Fibroblast of pulmonary artery (primary cell): ENCODE measurements around the gene CHSY1.

Source experiments
- DNase-seq: peaks from one replicate; pipeline ENCODE4 v3.0.0-alpha.2; 2010; ENCODE audit warnings: low read depth
- H3K4me3 ChIP-seq: replicated peaks from 2 replicates; pipeline ENCODE4 v1.5.1; 2011; ENCODE audit warnings: low read depth, mild to moderate bottlenecking, control low read depth, low read length, moderate library complexity
- TF ChIP-seq, protein P1 (sequence below): IDR thresholded peaks from 2 replicates; pipeline ENCODE4 v1.5.1; 2011; ENCODE audit warnings: mild to moderate bottlenecking, control low read depth, low read length, inconsistent platforms; ENCODE audit errors: missing control alignments

CHSY1 gene

DNA sequence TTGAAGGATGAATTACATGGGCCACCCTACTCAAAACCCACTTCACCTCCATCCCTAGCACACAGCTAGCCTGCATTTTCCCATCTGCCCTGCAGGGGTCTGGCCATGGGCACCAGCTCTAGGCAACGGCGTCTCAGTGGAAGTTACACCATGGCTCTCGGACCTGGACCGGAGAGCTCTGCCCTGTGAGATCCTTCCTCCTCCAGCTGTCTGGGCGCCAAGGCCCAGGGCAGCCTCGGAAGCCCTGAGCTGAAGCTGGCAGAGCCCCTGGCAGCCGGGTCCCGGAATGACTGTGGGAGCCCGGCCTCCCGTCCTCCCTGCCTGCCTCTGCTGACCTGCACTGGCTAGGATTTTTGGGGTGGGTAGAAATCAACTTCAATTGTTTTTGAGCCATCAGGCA is 98.9 kb downstream of the CHSY1 start:
- no peak overlapping the region for H3K4me3 ChIP-seq
- TF ChIP-seq, protein P1, sequence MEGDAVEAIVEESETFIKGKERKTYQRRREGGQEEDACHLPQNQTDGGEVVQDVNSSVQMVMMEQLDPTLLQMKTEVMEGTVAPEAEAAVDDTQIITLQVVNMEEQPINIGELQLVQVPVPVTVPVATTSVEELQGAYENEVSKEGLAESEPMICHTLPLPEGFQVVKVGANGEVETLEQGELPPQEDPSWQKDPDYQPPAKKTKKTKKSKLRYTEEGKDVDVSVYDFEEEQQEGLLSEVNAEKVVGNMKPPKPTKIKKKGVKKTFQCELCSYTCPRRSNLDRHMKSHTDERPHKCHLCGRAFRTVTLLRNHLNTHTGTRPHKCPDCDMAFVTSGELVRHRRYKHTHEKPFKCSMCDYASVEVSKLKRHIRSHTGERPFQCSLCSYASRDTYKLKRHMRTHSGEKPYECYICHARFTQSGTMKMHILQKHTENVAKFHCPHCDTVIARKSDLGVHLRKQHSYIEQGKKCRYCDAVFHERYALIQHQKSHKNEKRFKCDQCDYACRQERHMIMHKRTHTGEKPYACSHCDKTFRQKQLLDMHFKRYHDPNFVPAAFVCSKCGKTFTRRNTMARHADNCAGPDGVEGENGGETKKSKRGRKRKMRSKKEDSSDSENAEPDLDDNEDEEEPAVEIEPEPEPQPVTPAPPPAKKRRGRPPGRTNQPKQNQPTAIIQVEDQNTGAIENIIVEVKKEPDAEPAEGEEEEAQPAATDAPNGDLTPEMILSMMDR: peak; percentile 36
- DNase-seq: no peak

DNA sequence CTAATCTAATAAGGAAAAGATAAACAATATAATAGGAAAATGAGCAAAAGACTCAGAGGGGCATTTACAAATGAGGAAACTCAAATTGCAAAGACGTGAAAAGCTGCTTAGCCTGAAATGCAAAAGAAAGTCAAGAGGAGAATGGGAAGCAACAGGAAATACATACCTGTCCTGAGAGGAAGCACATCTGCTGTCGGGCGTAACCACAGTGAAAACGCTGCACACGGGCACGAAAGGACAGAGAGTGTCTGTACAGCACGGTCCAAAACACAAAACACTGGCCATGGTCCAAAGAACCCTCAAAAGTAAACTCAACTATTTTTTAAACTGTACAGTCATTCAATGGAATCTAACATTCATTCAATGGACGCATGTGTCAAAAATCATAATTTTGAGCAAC is 100.6 kb downstream of the CHSY1 start:
- TF ChIP-seq, protein P1: no peak
- no peak overlapping the region for H3K4me3 ChIP-seq
- no peak for DNase-seq

DNA sequence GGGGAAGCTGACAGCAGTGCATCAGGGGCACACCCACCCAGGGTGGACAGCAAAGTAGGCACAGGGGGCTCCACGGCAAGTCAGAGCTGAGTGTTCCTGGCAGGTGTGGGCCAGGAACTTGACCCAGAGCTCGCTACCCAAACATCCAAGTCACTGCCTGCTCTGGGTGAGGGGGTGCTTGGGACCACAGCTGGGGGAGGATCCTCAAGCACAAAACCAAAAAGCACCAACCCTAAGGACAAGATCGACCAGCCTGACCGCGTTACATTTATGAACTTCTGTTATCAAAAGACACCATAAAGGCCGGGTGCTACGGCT is 101.2 kb downstream of the CHSY1 start:
- DNase-seq: no peak
- TF ChIP-seq, protein P1: no peak
- no peak overlapping the region for H3K4me3 ChIP-seq

DNA sequence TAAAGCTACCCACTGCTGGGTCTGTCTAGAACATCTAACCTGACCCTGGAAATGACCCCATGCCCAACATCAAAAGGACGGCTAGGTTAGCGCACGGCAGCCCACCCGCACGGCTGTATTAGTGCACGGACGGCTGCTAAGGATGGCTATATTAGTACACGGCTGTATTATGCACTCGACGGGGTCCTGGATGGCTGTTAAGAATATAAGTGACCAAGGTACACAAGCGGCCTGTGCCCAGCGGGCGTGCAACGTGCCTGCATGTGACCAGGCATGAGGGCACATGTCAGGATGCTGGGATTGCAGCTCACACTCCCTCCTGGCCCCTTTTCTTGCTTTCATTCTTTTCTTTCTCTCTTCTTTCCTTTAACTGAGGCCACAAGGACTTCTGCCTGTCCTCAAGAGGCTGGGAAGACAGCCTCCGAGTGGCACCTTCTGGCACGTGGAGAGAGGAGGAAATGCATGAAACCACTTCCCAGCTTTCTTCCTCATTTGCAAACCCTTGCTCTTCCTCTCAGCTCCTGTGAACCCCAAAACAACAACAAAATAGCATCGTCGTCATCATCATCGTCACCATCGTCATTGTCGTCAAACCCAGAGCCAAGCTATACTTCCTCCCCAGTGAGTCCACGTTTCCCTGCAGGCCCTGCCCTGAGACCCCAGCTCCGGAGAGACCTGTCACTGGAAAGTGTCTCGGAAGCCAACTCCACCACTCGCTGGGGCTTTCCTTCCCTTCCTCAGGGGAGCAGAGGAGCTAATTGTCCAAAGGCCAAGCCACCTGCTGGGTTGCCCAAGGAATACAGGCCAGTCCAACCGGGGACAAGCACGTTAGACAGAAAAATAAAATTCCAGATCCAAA is 101.8 kb downstream of the CHSY1 start:
- DNase-seq: no peak
- H3K4me3 ChIP-seq: no peak overlapping the region
- TF ChIP-seq, protein P1: no peak

DNA sequence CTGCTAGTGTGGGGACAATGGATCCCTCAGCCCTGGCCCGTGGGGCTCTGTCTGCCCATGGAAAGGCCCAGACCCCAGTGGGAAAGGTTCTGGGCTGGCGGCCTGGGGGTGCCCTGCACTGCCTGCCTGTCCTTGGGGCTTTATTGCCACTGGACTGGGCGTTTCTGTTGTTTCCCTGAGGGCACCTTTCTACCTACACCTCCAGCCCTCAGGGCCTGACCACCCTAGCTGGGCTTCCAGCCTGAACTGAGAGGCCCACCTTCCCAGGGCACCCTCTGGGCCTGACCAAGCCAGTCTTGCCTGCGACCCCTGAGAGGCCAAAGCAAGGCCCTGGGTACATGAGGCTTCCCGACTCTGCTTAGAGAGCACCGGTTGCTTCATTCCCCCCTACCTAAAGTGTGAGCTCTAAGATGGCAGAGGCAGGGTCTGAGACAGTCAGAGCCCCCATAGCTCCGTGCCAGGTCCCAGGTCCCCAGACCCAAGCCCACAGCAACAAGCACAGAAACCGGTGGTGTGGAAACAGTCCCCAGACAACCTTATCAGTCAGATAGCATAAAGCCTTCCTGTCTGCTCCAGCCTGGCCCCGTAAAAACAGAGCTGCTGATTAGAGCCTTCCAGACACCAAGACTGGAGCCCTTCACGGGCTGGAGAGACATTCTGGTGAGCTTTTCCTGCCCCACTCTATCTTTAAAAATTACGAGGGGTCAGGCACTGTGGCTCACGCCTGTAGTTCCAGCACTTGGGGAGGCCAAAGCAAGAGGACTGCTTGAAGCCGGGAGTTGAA is 102.8 kb downstream of the CHSY1 start:
- H3K4me3 ChIP-seq: no peak overlapping the region
- DNase-seq: no peak
- TF ChIP-seq, protein P1: no peak

DNA sequence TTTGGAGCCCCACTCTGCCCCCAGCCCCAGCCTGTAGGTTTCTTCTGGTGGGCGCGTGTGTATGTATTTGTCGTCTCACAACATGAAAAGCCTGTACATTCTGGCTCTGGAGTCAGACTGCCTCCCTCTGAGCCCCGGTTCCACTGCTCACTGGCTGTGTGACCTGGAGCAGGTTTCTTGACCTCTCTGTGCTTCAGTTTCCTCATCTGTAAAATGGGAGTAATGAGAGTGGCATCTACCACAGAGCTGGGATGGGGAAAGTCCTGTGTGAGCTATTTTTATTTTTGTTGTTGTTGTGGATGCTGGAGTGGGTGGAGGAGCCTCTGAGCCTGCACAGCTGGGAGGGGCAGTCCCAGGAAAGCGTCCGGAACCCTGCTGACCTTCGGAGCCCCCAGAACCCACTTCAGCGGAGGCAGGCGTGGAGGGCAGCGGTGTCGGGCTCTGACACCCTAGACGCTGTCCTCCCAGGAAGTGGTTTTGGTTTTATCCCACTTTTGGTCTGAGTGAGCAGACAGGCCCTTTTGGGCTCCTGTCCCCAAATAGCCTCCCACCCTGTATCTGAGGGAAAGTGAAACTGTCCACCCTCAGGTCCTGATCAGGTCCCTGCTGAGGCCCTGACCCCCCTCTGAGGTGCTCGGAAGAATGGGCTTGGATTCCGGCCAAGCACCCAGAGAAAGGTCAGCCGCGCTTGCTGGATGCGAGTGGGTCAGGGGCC is 103.5 kb downstream of the CHSY1 start:
- no peak for DNase-seq
- H3K4me3 ChIP-seq: no peak overlapping the region
- TF ChIP-seq, protein P1: no peak
